MM.1S (cell line): Measurements from ENCODE around the gene CACNA1C.

ENCODE experiments used
- DNase-seq: peaks from one replicate; pipeline ENCODE4 v3.0.0-alpha.2; 2015
- H2AFZ ChIP-seq: fragments of 300-600 bp; sonication (generic); 2 replicates; pipeline ENCODE4 v1.6.0; 2016; ENCODE audit warnings: antibody characterized with exemption, low read length
- H3F3A ChIP-seq: fragments of 300-600 bp; sonication (generic); 2 replicates; pipeline ENCODE4 v1.6.1; 2016; ENCODE audit warnings: mild to moderate bottlenecking, antibody characterized with exemption, low read length, moderate library complexity, mixed read lengths; ENCODE audit not compliant: insufficient read depth
- H3K27ac ChIP-seq: fragments of 300-600 bp; sonication (generic); 2 replicates; pipeline ENCODE4 v1.5.1; 2016; ENCODE audit warnings: mild to moderate bottlenecking, low read length
- H3K27me3 ChIP-seq: fragments of 300-600 bp; sonication (generic); replicated peaks from 2 replicates; pipeline ENCODE4 v1.6.0; 2016; ENCODE audit warnings: low read length; ENCODE audit not compliant: insufficient read depth
- H3K36me3 ChIP-seq: fragments of 300-600 bp; sonication (generic); replicated peaks from 2 replicates; pipeline ENCODE4 v1.6.1; 2016; ENCODE audit warnings: mild to moderate bottlenecking, low read length, mixed read lengths; ENCODE audit not compliant: insufficient read depth
- H3K4me1 ChIP-seq: fragments of 300-600 bp; sonication (generic); 2 replicates; pipeline ENCODE4 v1.6.1; 2016; ENCODE audit warnings: low read length, mixed read lengths
- H3K4me2 ChIP-seq: fragments of 300-600 bp; sonication (generic); 2 replicates; pipeline ENCODE4 v1.6.0; 2016; ENCODE audit warnings: low read depth, low read length
- H3K4me3 ChIP-seq: fragments of 300-600 bp; sonication (generic); 2 replicates; pipeline ENCODE4 v1.5.1; 2016; ENCODE audit warnings: low read length, mixed read lengths
- H3K79me2 ChIP-seq: fragments of 300-600 bp; sonication (generic); 2 replicates; pipeline ENCODE4 v1.6.1; 2016; ENCODE audit warnings: mixed run types, low read length, mixed read lengths
- H3K9ac ChIP-seq: fragments of 300-600 bp; sonication (generic); 2 replicates; pipeline ENCODE4 v1.6.1; 2016; ENCODE audit warnings: low read length, mixed read lengths
- H3K9me2 ChIP-seq: fragments of 300-600 bp; sonication (generic); replicated peaks from 2 replicates; pipeline ENCODE4 v1.6.1; 2016; ENCODE audit warnings: mild to moderate bottlenecking, low read length, mixed read lengths; ENCODE audit not compliant: insufficient read depth
- H3K9me3 ChIP-seq: fragments of 300-600 bp; sonication (generic); replicated peaks from 2 replicates; pipeline ENCODE4 v1.6.1; 2016; ENCODE audit warnings: mild to moderate bottlenecking, low read length, mixed read lengths; ENCODE audit not compliant: insufficient read depth
- H4K20me1 ChIP-seq: fragments of 300-600 bp; sonication (generic); 2 replicates; pipeline ENCODE4 v1.6.1; 2016; ENCODE audit warnings: mild to moderate bottlenecking, low read length, moderate library complexity, mixed read lengths; ENCODE audit not compliant: insufficient read depth
- CTCF ChIP-seq: fragments of 300-600 bp; sonication (generic); IDR thresholded peaks from 2 replicates; pipeline ENCODE4 v1.5.1; 2016; ENCODE audit warnings: antibody characterized with exemption, low read length, mixed read lengths
- EZH2 ChIP-seq: fragments of 300-600 bp; sonication (generic); optimal IDR thresholded peaks from 2 replicates; pipeline ENCODE3; 2017; ENCODE audit warnings: low read depth, mild to moderate bottlenecking, antibody characterized with exemption, low read length, mixed read lengths
- EZH2phosphoT487 ChIP-seq: fragments of 300-600 bp; sonication (generic); IDR thresholded peaks from 2 replicates; pipeline ENCODE4 v1.6.1; 2018; ENCODE audit warnings: antibody characterized with exemption, low read length

CACNA1C gene

DNA sequence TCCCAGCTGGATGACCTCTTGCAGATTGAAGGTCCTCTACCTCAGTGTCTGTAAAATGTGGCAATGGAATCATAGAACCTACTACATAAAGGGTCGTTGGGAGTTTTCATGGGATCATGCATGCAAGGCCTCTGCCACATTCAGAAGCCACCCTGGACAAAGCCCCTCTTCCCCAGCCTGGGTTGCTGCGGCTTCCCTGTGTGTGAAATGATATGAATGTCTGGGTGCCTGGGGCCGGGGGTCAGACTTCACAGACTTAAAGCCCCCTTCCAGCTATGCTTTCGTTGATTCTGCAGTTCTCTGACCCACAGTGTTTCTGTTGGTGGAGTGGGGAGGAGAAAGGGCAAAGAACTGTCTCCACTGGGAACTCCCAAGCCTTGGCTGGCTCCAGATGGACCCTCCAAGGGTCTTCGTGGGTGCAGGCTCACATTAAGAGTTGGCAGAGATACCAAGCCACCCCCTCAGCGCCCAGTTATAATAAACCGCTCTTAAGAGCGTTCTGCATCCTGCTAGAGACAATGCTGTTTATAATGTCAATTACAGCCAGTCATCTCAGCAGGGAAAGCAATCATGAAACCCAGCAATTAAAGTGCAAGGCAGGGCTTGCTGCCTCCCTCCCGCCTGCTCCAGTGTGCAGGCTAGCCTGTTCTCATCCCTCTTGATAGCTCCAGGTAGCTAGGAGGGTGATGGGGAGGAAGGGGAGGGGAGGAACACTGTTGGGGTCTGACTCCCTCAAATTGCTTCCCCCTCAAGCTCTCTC is 531.0 kb downstream of the CACNA1C start:
- H3K36me3 ChIP-seq = no peaks in the 10 kb centered on the region
- H4K20me1 ChIP-seq = no peaks in the 10 kb centered on the region
- no peaks in the 10 kb centered on the region for H3K79me2 ChIP-seq
- no peak for DNase-seq
- H3K4me2 ChIP-seq = peak overlapping the region; percentile 55; the same call in 1 of the 2 replicates
- H3K4me3 ChIP-seq = no peak overlapping the region
- no peaks in the 10 kb centered on the region for H3F3A ChIP-seq
- no peak overlapping the region for H3K27ac ChIP-seq
- H3K9me2 ChIP-seq = no peaks in the 10 kb centered on the region
- H2AFZ ChIP-seq = peak overlapping the region; percentile 72
- no peaks in the 10 kb centered on the region for H3K9me3 ChIP-seq
- peaks cover 4% of the 10 kb centered on the region; the same call in 1 of the 2 replicates for H3K4me1 ChIP-seq
- H3K9ac ChIP-seq = no peak overlapping the region
- H3K27me3 ChIP-seq = 0 out of 2 replicates have a peak, but pooled peaks cover 7% of the 10 kb centered on the region
- no peak for TF ChIP-seq EZH2phosphoT487
- no peak for TF ChIP-seq CTCF
- TF ChIP-seq EZH2 = no peak

- DNase-seq = no peak
- Histone ChIP-seq H3K9me3 (no peaks in the 10 kb centered on the region), H3K27ac (no peak overlapping the region), H3K4me3 (no peak overlapping the region), H3F3A (no peaks in the 10 kb centered on the region), H3K79me2 (no peaks in the 10 kb centered on the region), H2AFZ (no peak overlapping the region), H3K9ac (no peak overlapping the region), H3K9me2 (no peaks in the 10 kb centered on the region), H3K4me1 (peaks cover 4% of the 10 kb centered on the region; the same call in 1 of the 2 replicates), H3K4me2 (no peak overlapping the region), H3K36me3 (no peaks in the 10 kb centered on the region), H4K20me1 (no peaks in the 10 kb centered on the region), H3K27me3 (0 out of 2 replicates have a peak, but pooled peaks cover 7% of the 10 kb centered on the region)
- no peak for TF ChIP-seq CTCF
- no peak for TF ChIP-seq EZH2
- TF ChIP-seq EZH2phosphoT487 = no peak
These were observed 533.6 kb downstream of the CACNA1C start for GRCh38 chr12:2586156-2587038.

DNA sequence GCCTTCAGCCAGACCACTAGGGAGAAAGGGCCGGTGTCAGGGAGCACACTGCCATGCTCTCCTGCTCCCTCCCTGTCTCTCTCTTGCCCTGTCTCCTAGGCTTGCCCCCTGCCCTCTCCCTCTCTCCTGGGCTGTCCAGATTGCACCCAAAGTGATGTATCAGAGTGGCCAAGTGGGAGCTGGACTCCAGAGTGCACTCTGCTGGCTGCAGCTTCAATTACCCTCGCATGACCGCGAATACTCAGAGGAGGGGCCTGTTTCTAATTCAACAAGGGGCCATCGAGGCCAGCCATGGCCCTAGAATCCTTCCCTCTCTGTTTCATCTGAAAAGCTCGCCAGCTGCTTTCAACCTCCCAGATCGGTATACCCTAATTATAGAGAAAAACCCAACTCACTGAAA is 535.6 kb downstream of the CACNA1C start:
- peaks cover 2% of the 10 kb centered on the region; the same call in 1 of the 2 replicates for H3K4me1 ChIP-seq
- no peak overlapping the region for H3K9ac ChIP-seq
- no peak overlapping the region for H3K27ac ChIP-seq
- H3F3A ChIP-seq = no peaks in the 10 kb centered on the region
- no peaks in the 10 kb centered on the region for H3K79me2 ChIP-seq
- TF ChIP-seq EZH2 = no peak
- TF ChIP-seq CTCF = peak; percentile 29
- H3K9me3 ChIP-seq = no peaks in the 10 kb centered on the region
- no peaks in the 10 kb centered on the region for H4K20me1 ChIP-seq
- no peak overlapping the region for H2AFZ ChIP-seq
- H3K4me2 ChIP-seq = no peak overlapping the region
- DNase-seq = no peak
- H3K36me3 ChIP-seq = no peaks in the 10 kb centered on the region
- H3K9me2 ChIP-seq = no peaks in the 10 kb centered on the region
- no peak overlapping the region for H3K4me3 ChIP-seq
- 0 out of 2 replicates have a peak, but pooled peaks cover 6% of the 10 kb centered on the region for H3K27me3 ChIP-seq
